CD4-positive, alpha-beta T cell treated with Interleukin-15 for 1 hour (primary cell): ENCODE data around the gene KRTAP5-6.
"Not testable (repeated sequence)": the region's sequence is repeated elsewhere in the genome, so short reads cannot be mapped to it uniquely, and the experiment has no call there.

ENCODE experiments used
- DNase-seq: peaks from one replicate; pipeline ENCODE4 v3.0.0-alpha.2; 2020

Gene KRTAP5-6

DNA sequence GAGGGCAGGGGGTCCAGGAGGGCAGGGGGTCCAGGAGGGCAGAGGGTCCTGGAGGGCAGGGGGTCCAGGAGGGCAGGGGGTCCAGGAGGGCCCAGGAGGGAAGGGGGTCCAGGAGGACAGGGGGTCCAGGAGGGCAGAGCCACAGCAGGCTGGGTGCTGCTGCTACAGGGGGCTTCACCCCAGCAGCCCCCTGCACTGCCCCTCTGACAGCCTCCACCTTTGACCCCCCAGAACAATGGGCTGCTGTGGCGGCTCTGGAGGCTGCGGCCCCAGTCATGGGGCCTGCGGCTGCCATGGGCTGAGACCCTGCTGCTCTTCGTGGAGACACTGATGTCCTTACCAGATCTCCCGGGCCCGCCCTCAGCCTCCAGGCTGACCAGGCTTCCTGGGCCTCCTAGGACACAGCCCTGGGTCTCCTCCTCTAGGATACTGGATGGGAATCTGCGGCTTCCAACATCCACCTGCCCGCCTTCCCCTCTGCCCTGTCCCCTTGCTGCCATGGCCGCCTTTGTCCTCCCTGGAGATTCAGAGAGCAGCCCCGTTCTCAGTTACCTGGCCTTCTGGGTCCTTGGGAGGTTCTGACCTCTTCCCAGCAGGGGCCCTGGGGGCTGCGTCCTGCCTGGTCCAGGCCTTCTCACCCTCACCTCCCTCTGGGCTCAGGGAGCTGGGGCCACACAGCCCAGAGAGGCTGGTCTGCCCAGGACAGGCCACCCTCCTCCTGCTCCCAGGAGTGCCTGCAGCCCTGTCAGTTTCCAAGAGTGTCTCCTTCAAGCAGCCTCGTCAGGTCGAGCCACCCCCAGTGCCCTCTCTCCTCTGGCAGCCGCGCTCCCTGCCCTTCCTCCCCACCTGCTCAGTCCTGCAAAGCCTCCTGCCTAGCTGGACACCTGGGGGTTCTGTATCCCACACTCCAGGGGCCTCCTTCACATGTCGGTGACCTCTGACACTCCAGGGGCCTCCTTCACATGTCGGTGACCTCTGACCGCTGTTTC is 11.8 kb upstream of the KRTAP5-6 start:
- not testable (repeated sequence) for DNase-seq

DNA sequence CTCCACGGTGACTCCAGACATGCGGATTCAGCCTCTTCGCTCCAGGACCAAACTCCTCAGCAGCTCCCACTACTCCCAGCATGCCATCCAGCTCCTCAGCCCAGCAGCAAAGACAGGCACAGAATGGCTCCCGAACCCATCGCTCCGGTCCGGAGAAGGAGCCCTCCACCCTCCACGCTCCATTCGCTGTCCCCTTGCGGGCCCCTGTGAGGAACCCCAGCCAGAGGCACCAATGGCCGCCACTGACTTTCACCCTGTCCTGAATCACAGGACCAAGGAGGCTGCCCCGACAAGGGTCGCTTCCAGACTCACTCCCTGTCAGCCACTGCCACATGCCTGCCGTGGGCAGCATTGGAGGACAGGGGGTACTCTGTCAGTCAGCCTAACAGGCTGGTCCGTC is 10.8 kb upstream of the KRTAP5-6 start:
- DNase-seq = not testable (repeated sequence)

DNA sequence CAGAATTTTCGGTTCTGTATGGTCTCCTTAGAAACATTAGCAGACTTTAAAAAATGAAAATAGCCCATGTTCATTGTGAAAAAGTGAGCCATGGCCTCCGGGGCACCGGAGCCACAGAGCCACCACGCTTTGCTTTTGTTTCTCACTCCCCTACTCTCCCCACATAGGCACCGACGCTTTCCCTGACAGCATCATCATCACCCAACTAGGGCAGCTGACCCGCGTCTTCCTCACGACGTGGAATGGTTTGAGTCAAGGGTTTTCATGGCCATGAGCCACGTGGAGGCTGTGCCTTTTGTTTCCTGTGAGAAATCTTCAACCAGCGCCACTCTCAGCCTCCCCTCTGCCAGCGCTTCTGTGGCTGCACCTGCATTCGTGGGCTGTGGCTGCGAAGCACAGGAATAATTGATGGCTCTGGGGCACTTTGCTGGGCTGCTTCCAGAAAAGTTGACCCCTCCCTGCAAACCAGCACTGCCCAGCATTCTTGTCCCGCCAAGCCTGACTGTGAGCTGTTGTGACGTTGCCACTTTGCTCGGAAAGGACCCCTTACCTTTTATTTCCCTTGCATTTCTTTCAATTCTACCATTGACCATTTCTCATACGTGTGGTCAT is 8.6 kb upstream of the KRTAP5-6 start:
- DNase-seq = not testable (repeated sequence)

DNA sequence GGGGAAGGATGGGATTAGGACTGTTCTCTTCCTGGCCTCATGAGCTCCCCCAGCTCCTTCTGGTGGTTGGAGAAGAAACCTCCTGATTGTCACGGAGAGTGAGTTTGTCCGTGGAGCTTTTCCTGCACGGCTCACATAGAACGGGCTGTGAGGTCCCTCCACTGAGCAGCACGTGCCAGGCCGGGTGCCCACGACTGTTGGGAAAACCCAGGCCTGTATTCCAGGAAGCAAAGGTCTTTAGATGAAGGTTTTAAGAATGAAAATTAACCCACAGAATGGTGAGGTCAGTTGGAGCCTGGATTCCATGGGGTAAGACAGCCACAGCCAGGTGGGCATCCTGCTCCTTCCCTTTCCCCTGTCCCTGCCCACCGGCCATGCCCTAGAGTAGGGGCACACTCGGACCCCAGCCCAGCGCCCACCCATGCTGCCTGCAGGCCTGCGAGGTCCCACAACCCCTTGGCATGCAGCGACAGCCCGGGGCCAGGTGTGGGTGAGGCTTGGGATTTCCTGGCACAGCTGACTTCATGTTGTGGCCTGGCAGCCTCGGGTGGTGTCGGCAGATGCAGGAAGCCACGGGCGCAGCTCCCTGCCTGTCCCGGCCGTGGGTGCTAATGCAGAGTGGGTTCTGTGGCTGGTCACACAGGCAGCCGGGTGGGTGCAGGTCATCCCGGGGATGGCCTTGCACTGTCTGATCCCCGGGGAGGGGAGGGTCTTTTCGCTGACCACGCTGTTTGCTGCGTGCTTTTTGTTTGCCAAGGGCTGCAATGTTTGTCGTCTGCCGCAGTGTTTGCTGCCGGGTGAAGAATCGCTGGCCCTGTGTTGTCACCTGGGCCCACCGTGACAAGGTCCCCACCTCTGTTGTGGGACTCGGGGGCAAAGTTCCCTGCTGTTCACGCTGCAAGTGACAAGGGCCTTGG is 7.5 kb upstream of the KRTAP5-6 start:
- DNase-seq = not testable (repeated sequence)

DNA sequence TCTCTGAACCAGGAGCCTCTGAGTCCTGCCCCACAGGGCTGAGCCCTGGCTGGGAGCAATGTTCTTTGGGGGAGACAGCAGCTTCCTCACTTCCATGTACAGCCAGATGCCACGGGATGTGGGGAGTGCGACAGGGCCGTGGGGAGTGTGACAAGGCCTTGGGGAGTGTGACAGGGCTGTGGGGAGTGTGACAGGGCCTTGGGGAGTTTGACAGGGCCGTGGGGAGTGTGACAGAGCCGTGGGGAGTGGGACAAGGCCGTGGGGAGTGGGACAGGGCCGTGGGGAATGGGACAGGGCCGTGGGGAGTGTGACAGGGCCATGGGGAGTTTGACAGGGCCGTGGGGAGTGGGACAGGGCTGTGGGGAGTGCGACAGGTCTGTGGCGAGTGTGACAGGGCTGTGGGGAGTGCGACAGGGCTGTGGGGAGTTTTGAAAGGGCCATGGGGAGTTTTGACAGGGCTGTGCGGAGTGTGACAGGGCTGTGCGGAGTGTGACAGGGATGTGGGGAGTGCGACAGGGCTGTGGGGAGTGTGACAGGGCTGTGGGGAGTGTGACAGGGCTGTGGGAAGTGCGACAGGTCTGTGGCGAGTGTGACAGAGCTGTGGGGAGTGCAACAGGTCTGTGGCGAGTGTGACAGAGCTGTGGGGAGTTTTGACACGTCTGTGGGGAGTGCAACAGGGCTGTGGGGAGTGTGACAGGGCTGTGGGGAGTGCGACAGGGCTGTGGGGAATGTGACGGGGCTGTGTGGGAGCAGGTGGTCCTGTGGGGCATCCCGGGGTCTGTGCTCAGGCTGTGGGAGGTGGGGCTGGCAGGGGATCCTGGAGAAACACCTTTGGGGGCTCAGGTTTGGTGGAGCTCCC is 6.6 kb upstream of the KRTAP5-6 start:
- DNase-seq = no peak

DNA sequence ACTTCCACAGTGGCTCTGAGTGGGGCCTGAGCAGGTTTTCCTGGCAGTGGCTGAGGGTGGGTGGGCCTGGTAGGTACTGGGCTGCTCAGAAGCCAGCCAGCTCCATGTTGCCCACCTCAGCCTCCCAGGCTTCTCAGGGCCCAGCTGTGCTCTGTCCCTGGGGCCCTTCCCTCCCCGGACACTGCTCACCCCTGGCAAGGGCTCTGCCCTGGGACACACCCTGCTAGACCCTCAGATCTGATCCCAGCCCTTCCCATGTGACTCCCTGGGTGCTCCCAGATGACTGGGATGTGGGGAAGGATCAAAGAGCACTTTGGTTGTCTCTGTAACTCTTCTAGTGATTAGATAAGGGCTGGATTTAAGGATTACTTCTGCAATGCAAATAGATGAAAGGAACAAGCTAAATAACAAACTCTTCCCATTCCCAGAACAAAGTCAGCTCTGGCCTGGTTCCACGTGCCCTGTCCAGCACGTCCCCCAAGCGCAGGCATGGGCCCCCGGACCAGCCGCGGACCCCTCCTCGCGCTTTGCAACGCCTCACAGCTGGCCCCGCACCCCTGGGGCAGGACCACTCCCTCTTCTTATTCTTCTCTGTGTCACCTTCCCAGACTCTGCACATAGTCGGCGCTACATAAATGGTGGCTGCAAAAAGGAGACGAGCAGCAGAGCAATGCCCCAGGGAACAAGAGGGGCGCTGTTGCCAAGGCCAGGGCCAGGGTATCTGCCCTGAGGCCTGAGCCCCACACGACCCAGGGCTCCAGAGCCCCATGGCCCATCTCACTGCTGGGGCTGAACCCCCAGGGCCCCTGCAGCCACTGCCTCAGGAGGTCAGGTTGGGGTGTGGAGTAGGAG is 5.7 kb upstream of the KRTAP5-6 start:
- DNase-seq = no peak

DNA sequence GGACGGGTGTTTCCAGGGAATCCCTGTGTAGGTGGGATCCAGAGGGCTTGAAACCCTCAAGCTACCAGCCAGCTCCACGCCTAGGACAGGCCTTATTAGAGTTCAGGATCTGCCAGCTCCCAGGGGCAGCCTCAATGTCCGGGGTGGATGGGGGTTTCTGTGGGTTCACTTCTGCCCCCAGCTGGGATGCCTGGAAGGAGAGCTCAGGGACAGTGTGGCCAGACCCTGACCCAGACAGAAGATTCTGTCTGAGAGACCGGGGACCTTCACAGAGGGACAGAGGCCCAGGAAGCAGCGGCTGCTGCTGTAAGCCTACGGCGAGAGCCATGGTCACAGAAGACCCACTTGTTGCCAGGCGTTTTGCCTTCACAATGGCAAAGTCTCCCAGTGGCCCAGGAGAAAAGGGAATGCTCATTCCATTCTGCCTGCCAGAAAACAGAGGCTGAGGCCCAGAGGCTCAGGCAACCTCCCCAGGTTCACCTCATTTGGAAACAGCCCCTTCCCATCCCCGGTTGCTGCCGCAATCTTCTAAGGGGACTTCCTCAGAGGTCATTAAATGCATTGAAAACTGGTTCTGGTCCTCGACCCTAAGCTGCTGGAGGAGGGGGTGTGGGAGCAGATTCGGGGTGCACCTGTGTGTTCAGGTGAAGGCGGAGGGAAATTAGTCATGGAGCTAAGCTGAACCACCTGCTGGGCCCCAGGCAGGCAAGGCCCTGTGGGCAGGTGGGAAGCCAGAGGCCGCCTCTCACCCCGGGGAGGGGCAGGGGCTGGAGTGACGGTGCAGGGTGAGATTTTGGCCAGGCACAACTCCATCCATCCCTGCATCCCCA is 4.9 kb upstream of the KRTAP5-6 start:
- DNase-seq = no peak

DNA sequence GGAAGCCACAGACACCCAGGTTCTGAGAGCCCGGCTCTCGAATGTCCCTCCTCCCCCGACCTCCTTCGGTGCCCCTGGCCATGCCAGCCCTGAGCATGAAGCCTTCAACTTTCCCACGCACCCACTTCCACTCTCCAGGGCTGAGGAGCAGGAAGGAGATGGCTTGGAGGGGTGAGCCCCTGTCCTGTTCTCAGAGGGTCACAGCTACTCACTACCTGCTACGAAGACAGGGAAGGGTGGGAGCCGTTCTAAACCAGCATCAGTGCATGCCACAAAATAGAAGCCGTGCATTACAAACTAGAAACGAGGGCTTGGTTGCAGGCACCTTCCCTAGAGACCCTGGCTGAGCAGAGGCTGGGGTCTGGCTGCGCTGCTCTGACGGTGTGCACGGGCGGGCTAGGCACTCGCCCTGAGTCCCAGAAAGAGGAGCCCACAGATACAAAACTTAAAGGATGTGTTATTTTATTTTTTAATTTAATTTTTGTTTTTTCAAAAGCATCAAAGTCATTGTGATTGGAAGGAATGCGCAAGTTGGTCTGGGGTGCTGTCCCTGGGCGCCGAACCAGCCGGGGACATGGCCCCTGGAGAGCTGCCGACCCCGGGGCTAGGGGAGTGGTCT is 4.2 kb upstream of the KRTAP5-6 start:
- no peak for DNase-seq

DNA sequence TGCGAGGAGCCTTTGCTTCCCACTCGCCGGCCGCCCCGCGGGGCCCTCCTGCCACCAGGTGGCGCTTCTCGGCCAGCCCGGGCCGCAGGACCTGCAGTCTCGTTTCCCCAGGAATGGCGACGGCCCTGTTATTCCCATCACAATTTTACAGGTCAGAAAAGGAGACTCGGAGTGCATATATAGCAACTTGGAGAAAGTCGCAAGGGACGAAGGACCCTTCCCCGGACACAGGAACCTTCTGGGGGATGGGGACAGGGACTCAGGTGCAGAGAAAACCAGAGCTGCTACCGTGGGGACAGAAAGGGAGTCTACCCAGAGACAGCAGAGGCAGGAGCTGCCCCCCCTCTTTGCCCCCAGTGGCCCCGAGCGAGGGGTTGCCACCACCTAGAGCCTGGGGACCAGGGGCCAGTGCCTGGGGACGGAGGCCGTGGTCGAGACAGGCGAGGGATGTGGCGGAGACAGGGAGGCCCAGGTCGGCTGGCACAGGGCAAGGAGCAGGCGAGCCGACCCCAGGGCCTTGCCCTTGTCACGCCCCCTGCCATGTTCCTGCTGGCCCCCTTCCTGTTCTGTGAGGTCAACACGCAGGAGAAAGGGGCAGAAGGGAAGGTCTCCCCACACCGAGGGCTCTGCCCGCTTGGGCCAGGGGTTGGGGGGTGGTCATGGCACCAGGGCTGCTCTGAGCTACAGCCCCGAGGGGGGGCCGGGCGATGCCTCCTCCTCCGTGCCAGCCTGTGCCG is 3.5 kb upstream of the KRTAP5-6 start:
- peak; percentile 54 for DNase-seq

DNA sequence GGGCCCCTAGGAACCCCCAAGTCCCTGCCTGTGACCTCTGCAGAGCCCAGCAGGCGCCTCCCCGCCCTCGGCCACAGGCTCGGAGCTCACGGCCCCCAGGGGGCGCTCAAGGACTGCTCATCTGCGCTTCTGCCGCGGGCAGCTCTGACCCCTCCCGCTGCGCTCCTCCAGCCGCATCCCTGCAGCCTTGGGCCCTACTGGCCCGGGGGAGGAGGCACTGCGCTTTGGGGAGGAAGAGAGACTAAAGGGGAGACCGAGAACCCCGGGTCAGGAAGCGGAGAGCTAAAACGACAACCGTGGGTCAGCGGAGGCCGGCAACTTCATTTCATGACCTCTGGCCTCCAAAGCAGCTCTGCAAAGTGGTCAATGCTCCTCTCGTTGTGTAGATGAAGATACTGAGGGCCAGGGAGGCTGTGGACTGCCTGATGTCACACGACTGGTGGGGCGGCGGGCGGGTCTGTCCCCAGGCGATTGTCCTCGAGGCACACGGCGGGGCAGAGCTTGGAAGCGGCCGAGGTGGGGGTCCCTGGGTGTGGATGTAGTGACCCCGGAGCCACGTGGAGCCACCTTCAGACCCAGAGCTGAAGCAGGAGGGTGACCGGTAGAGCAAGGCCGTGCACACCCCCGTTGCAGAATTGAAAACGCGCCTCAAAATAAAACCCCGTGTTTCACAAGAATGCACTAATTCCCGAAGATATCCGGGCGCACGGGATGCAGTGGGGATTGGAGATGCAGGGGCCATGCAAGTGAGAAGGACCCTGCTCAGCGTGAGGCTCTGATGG is 2.7 kb upstream of the KRTAP5-6 start:
- DNase-seq = peak; percentile 76

DNA sequence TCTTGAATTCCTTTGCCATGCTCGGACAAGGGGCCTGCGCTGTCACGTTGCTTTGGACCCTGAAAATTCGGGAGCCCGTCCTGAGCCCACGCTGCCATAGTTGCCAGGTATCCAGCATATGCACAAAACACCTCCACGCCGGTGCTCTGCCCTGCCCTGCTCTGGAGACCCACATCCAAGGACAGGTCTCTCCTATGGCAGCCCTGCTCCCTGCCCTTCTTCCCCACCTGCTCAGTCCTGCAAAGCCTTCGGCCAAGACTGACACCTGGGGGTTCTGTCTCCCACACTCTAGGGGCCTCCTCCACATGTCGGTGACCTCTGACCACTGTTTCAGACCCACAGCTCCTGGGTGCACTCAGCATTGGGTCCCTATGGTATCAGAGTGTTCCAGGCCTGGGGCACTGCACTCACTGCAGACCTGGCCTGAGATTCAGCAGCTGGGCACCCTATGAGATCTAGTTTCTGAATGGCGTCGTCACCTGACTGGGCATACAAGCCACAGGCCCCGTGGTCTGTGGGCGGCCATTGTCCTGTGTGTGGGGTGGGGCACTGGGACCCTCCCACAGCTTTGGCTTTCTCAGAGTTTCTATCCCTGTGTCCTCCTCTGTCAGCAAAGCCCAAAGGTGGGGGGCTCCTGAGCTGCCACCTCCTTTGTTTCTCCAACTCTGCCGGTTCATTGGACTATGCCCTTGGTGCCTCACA is 2.0 kb upstream of the KRTAP5-6 start:
- no peak for DNase-seq

DNA sequence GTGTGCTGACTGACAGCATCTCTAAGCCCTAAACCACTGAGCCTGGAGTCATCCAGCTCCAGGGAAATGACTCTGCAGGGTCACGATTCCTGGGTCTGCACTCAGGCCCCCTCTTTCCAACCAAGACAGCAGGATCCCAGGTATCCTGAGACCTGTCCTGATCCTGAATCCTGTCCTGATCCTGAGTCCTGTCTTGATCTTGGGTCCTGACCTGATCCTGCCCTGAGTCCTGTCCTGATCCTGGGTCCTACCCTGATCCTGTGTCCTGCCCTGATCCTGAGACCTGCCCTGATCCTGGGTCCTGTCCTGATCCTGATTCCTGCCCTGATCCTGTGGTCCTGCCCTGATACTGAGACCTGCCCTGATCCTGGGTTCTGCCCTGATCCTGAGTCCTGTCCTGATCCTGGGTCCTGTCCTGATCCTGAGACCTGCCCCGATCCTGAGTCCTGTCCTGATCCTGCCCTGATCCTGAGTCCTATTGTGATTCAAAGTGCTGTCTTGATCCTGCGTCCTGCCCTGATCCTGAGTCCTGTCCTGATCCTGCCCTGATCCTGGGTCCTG is 1.4 kb upstream of the KRTAP5-6 start:
- no peak for DNase-seq

DNA sequence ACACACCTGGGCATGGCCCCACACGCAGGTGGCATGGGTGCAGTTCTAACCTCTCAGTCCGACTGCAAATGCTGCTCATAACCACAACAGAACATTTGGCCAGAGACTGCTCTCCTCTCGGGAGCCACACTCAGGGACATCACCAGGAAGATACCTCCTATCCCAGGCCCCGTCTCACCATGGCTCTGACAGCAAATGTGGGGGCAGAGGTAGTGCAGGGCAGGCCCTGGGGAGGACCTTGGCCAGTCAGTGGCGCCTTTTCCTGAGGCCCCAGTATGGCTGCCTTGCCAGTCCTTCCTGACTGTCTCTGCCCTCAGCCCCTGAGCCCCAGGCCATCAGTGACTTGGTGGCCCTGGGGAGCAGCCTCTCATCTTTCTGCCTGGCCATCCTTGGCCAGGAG is 2.8 kb downstream of the KRTAP5-6 start:
- DNase-seq = no peak

DNA sequence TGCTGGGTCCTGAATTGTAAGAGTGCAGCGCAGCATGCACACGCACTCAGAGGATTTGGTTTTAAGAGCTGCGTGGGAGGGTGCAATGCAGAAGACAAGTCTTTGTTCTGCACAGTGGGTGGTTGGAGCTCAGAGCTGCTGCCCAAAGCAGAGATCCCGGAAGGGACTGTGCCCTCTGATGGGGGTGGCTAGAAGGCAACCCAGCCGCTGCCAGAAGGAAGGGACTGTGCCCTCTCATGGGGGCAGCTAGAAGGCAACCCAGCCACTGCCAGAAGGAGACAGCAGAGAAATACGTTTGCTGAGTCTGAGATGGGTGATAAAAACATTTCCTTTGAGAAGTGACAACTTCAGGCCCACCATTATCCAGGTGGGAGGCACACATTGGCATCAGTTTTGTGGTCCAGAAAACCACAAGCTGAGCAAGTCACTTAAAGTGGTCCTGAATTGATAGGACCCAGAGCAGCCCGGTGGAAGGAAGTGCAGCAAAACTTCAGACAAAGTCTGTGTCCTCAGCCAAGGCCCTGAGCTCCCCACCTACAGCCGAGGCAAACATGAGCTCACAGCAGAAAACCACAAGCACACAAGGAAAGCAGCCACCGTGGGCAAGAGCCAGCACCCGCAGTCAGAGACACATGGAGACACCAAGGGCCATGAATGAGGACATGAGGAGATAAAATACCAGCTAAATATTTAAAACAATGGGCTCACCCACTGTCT is 4.3 kb downstream of the KRTAP5-6 start:
- DNase-seq = no peak

DNA sequence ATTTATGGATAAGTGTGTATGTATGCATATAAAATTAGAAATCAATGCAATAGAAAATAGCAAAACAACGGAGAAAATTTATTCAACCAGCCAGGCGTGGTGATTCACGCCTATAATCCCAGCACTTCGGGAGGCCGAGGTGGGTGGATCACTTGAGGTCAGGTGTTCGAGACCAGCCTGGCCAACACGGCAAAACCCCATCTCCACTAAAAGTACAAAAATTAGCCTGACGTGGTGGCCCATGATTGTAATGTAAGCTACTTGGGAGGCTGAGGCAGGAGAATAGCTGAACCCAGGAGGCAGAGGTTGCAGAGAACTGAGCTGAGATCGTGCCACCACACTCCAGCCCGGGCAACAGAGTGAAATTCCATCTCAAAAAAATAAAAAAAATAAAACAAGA is 5.5 kb downstream of the KRTAP5-6 start:
- no peak for DNase-seq

DNA sequence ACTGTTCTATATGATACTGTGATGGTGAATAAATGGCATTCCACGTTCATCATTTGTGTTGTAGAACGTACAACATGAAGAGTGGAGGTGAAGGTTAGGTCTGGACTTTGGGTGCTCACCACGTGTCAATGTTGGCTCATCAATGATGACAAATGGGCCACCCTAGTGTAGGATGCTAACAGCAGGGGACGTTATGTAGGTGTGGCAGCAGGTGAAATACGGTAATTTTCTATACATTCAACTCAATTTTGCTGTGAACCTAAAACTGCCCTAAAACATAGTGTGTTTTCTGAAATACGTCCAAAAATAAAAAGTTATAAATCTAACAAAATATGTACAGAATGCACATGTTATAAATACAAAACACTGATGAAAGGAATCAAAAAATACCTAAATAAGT is 6.2 kb downstream of the KRTAP5-6 start:
- DNase-seq = no peak
